Measurements from ENCODE around the gene NISCH.

The NISCH gene

DNA sequence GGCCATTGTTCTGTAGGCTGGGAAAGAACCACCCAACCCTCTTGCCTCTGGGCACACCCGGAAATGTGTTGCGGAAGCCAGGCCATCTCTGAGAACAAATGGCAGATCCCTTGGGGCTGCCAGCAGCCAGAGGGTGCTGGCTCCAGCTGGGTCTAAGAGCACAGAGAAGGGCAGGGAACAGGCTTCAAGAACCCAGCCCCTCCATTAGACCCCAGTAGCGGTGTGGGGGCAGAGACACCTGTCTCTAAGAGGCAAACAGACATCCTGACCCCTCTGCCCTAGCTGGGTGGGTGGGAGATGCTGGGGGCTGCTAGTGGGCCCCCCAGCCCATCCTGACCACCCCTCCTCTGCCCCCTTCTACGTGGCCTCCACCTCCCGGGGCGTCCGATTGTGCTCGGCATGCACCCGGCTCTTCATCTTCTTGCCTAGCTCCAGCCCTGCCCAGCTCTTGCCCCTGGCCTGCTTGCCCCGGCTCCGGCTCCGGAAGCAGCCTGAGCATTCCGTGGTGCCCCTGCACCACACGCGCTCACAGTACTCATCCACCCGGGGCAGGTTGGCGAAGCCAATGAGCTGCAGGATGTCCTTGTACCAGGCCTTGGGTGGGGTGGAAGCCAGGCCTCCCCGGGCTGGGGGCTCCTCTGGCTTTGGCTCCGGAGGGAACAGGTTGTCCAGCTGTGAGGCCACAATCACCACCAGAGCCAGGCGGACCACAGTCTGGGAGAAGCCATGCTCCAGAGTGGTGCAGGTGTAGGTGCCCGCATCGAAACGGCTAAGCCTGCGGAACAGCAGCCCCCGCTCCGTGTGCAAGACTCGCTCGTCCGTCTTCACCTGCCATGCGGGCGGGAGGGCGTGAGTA is 19.9 kb upstream of the NISCH start:
- Histone ChIP-seq H2AK5ac (ENCODE audit: low read depth, low read length) (peak overlapping the region; percentile 67), H3K4ac (ENCODE audit: low read length) (no peak overlapping the region), H3K79me1 (ENCODE audit: low read depth, low read length) (no peaks in the 10 kb centered on the region), H4K8ac (ENCODE audit: low read depth, low read length) (no peak overlapping the region), H2BK5ac (ENCODE audit: low read length) (peak overlapping the region; percentile 6), H3K14ac (ENCODE audit: low read length) (no peak overlapping the region), H2BK120ac (ENCODE audit: low read depth, low read length) (no peak overlapping the region), H3K9me3 (replicated peaks in 1 of 2; ENCODE audit: control insufficient read depth in 2 of 2, insufficient read depth in 1 of 2, low read depth in 1 of 2, low read length in 2 of 2) (no peaks in the 10 kb centered on the region), H3K9ac (ENCODE audit: low read depth, low read length, poor library complexity) (no peak overlapping the region), H3K27me3 (ENCODE audit: control insufficient read depth in 3 of 3, insufficient read depth in 3 of 3, low read depth in 1 of 3, low read length in 3 of 3) (peaks cover 0 to 18% (median 0%) of the 10 kb centered on the region in 3 experiments), H2BK12ac (ENCODE audit: low read length) (no peak overlapping the region), H3K23ac (ENCODE audit: low read depth, low read length, poor library complexity) (peak overlapping the region; percentile 13), H3K36me3 (replicated peaks in 1 of 2; ENCODE audit: control insufficient read depth in 2 of 2, insufficient read depth in 2 of 2, low read length in 2 of 2) (no peaks in the 10 kb centered on the region), H3K4me3 (ENCODE audit: low read length in 2 of 2) (no peak overlapping the region), H4K91ac (ENCODE audit: low read depth, low read length, poor library complexity) (no peak overlapping the region), H3K18ac (ENCODE audit: low read length) (no peak overlapping the region), H3K4me2 (ENCODE audit: insufficient read depth, low read length, poor library complexity, severe bottlenecking) (no peak overlapping the region), H2AFZ (ENCODE audit: low read length) (no peak overlapping the region), H3K4me1 (ENCODE audit: control insufficient read depth in 2 of 2, insufficient read depth in 1 of 2, low read depth in 1 of 2, low read length in 2 of 2) (peaks cover 14 to 16% of the 10 kb centered on the region in 2 donors), H2BK15ac (ENCODE audit: low read length) (peak overlapping the region; percentile 55), H3K27ac (replicated peaks; ENCODE audit: low read length) (no peak overlapping the region)
- no CpG with 5 or more reads among the region's 32 CpGs for WGBS, 2 donors (ENCODE audit: extremely low coverage in 2 of 2, insufficient read length in 2 of 2, insufficient replicate concordance in 1 of 2)
- no peak for DNase-seq (ENCODE audit: low spot score)

DNA sequence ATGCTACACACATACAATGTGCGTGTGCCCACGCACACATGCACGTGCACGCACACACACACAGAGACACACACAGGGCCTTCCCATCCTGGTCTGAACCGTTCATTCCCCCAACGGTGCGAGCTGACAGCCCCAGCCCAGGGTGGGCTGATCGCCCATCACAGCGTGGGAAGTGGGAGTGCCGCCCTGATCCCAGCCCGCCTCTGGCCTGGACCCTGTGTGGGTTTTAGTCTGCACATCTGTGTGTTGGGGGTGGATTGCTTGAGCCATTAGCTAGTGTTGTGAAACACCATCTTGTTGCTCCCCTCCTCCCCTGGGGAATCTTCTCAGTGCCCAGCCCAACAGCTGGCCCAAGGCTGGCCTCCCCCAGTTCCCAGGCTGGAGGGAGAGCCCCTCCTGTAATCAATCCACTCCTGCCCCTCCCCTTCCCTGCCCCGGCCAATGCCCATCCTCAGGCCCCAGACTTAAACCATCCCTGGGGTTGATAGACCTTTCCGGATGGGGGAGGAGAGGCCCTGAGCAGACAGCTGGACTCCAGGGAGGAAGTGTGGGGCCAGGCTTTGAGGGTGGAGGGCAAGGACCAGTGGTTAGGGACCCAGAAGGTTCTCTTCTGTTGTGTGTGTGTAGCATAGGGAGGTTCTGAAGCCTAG is 18.8 kb upstream of the NISCH start:
- Histone ChIP-seq H3K9me3 (replicated peaks in 1 of 2; ENCODE audit: control insufficient read depth in 2 of 2, insufficient read depth in 1 of 2, low read depth in 1 of 2, low read length in 2 of 2) (no peaks in the 10 kb centered on the region), H4K91ac (ENCODE audit: low read depth, low read length, poor library complexity) (no peak overlapping the region), H2BK120ac (ENCODE audit: low read depth, low read length) (no peak overlapping the region), H3K14ac (ENCODE audit: low read length) (no peak overlapping the region), H3K79me1 (ENCODE audit: low read depth, low read length) (no peaks in the 10 kb centered on the region), H3K4ac (ENCODE audit: low read length) (no peak overlapping the region), H2BK5ac (ENCODE audit: low read length) (peak overlapping the region; percentile 6), H3K9ac (ENCODE audit: low read depth, low read length, poor library complexity) (no peak overlapping the region), H3K4me3 (ENCODE audit: low read length in 2 of 2) (no peak overlapping the region), H2AFZ (ENCODE audit: low read length) (peak overlapping the region; percentile 17), H3K36me3 (replicated peaks in 1 of 2; ENCODE audit: control insufficient read depth in 2 of 2, insufficient read depth in 2 of 2, low read length in 2 of 2) (no peaks in the 10 kb centered on the region), H3K27me3 (ENCODE audit: control insufficient read depth in 3 of 3, insufficient read depth in 3 of 3, low read depth in 1 of 3, low read length in 3 of 3) (peaks cover 0 to 21% (median 0%) of the 10 kb centered on the region in 3 experiments), H3K18ac (ENCODE audit: low read length) (peak overlapping the region; percentile 14), H3K4me1 (ENCODE audit: control insufficient read depth in 2 of 2, insufficient read depth in 1 of 2, low read depth in 1 of 2, low read length in 2 of 2) (peaks cover 14 to 17% of the 10 kb centered on the region in 2 donors), H2AK5ac (ENCODE audit: low read depth, low read length) (no peak overlapping the region), H3K4me2 (ENCODE audit: insufficient read depth, low read length, poor library complexity, severe bottlenecking) (no peak overlapping the region), H3K23ac (ENCODE audit: low read depth, low read length, poor library complexity) (no peak overlapping the region), H4K8ac (ENCODE audit: low read depth, low read length) (no peak overlapping the region), H3K27ac (replicated peaks; ENCODE audit: low read length) (no peak overlapping the region), H2BK12ac (ENCODE audit: low read length) (no peak overlapping the region), H2BK15ac (ENCODE audit: low read length) (no peak overlapping the region)
- no peak for DNase-seq (ENCODE audit: low spot score)
- no CpG with 5 or more reads among the region's 13 CpGs for WGBS, 2 donors (ENCODE audit: extremely low coverage in 2 of 2, insufficient read length in 2 of 2, insufficient replicate concordance in 1 of 2)

DNA sequence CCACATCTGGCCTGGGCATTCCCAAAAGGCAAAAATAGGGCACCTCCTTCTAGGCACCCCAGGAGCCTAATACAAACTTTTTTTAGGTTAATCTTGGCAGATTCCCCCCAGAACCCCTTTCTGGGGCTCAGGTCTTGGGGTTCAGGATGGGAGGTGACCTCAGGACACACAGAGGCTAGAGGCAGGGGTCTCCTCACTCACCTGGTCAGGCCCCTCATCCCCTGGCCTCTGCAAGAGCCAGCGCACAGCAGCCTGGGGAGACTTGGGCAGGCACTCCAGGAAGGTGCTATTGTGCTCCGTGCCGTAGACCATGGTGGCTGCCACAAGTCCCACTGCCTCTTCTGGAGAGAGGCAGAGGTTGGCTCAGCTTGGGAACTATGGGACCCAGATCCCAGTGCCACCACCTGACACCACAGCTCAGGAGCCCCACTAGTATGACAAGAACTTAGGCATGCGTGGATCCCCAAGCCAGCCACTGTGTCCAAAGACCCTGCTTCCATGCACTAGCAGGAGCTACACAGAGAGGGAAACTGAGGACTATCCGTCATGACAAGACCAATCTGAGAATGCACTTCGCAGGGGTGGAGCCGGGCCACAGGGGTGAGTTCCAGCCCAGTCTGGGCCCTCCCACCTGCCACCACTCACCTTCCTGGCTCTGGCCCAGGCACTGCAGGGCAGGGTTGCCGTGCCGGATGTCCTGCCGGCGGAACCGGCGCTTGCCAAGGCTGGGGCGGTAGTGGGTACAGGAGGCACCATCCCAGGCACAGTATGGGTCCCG is 17.9 kb upstream of the NISCH start:
- no peak overlapping the region for H2BK12ac ChIP-seq (ENCODE audit: low read length)
- no peak overlapping the region for H2BK15ac ChIP-seq (ENCODE audit: low read length)
- H3K27ac ChIP-seq (replicated peaks; ENCODE audit: low read length), result no peak overlapping the region
- H3K9me3 ChIP-seq (replicated peaks in 1 of 2; ENCODE audit: control insufficient read depth in 2 of 2, insufficient read depth in 1 of 2, low read depth in 1 of 2, low read length in 2 of 2), result no peaks in the 10 kb centered on the region
- no peak overlapping the region for H2AFZ ChIP-seq (ENCODE audit: low read length)
- H2BK5ac ChIP-seq (ENCODE audit: low read length), result no peak overlapping the region
- DNase-seq (ENCODE audit: low spot score), result no peak
- no peak overlapping the region for H4K8ac ChIP-seq (ENCODE audit: low read depth, low read length)
- peak overlapping the region; percentile 49 for H3K23ac ChIP-seq (ENCODE audit: low read depth, low read length, poor library complexity)
- no peak overlapping the region for H4K91ac ChIP-seq (ENCODE audit: low read depth, low read length, poor library complexity)
- no peak overlapping the region for H3K18ac ChIP-seq (ENCODE audit: low read length)
- no peak overlapping the region for H3K4ac ChIP-seq (ENCODE audit: low read length)
- H3K4me3 ChIP-seq (ENCODE audit: low read length in 2 of 2), result no peak overlapping the region
- no peaks in the 10 kb centered on the region for H3K79me1 ChIP-seq (ENCODE audit: low read depth, low read length)
- peaks cover 0 to 24% (median 0%) of the 10 kb centered on the region in 3 experiments for H3K27me3 ChIP-seq (ENCODE audit: control insufficient read depth in 3 of 3, insufficient read depth in 3 of 3, low read depth in 1 of 3, low read length in 3 of 3)
- H3K14ac ChIP-seq (ENCODE audit: low read length), result no peak overlapping the region
- H3K4me2 ChIP-seq (ENCODE audit: insufficient read depth, low read length, poor library complexity, severe bottlenecking), result no peak overlapping the region
- WGBS, 2 donors (ENCODE audit: extremely low coverage in 2 of 2, insufficient read length in 2 of 2, insufficient replicate concordance in 1 of 2), result no CpG with 5 or more reads among the region's 15 CpGs
- H3K9ac ChIP-seq (ENCODE audit: low read depth, low read length, poor library complexity), result no peak overlapping the region
- H3K36me3 ChIP-seq (replicated peaks in 1 of 2; ENCODE audit: control insufficient read depth in 2 of 2, insufficient read depth in 2 of 2, low read length in 2 of 2), result no peaks in the 10 kb centered on the region
- H3K4me1 ChIP-seq (ENCODE audit: control insufficient read depth in 2 of 2, insufficient read depth in 1 of 2, low read depth in 1 of 2, low read length in 2 of 2), result peaks cover 14 to 19% of the 10 kb centered on the region in 2 donors
- peak overlapping the region; percentile 29 for H2AK5ac ChIP-seq (ENCODE audit: low read depth, low read length)
- H2BK120ac ChIP-seq (ENCODE audit: low read depth, low read length), result no peak overlapping the region

DNA sequence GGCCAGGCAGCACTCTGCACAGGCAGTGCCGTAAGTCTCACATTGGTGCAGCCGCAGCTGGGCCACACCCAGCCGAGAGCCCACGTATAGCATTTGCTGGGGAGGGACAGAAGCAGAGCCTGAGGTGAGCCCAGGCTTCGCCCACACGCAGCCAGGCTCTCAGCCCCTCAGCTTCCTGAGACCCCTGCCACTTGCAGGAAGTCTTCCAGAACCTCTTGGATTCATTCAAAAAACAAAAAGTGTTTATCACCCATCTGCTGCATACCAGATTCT is 17.4 kb upstream of the NISCH start:
- Histone ChIP-seq H4K8ac (ENCODE audit: low read depth, low read length) (no peak overlapping the region), H3K4me1 (ENCODE audit: control insufficient read depth in 2 of 2, insufficient read depth in 1 of 2, low read depth in 1 of 2, low read length in 2 of 2) (peaks cover 13 to 16% of the 10 kb centered on the region in 2 donors), H2BK15ac (ENCODE audit: low read length) (no peak overlapping the region), H3K9me3 (replicated peaks in 1 of 2; ENCODE audit: control insufficient read depth in 2 of 2, insufficient read depth in 1 of 2, low read depth in 1 of 2, low read length in 2 of 2) (no peaks in the 10 kb centered on the region), H3K18ac (ENCODE audit: low read length) (no peak overlapping the region), H3K4ac (ENCODE audit: low read length) (no peak overlapping the region), H3K36me3 (replicated peaks in 1 of 2; ENCODE audit: control insufficient read depth in 2 of 2, insufficient read depth in 2 of 2, low read length in 2 of 2) (no peaks in the 10 kb centered on the region), H4K91ac (ENCODE audit: low read depth, low read length, poor library complexity) (no peak overlapping the region), H3K4me2 (ENCODE audit: insufficient read depth, low read length, poor library complexity, severe bottlenecking) (no peak overlapping the region), H2BK120ac (ENCODE audit: low read depth, low read length) (no peak overlapping the region), H2BK12ac (ENCODE audit: low read length) (no peak overlapping the region), H3K79me1 (ENCODE audit: low read depth, low read length) (no peaks in the 10 kb centered on the region), H2AK5ac (ENCODE audit: low read depth, low read length) (no peak overlapping the region), H3K9ac (ENCODE audit: low read depth, low read length, poor library complexity) (no peak overlapping the region), H3K27me3 (ENCODE audit: control insufficient read depth in 3 of 3, insufficient read depth in 3 of 3, low read depth in 1 of 3, low read length in 3 of 3) (peaks cover 0 to 29% (median 0%) of the 10 kb centered on the region in 3 experiments), H3K14ac (ENCODE audit: low read length) (no peak overlapping the region), H3K4me3 (ENCODE audit: low read length in 2 of 2) (no peak overlapping the region), H3K27ac (replicated peaks; ENCODE audit: low read length) (no peak overlapping the region), H2BK5ac (ENCODE audit: low read length) (no peak overlapping the region), H2AFZ (ENCODE audit: low read length) (no peak overlapping the region), H3K23ac (ENCODE audit: low read depth, low read length, poor library complexity) (no peak overlapping the region)
- DNase-seq (ENCODE audit: low spot score), result no peak
- WGBS, 2 donors (ENCODE audit: extremely low coverage in 2 of 2, insufficient read length in 2 of 2, insufficient replicate concordance in 1 of 2), result no CpG with 5 or more reads among the region's 6 CpGs

Data from neuronal stem cell (in vitro differentiated cells).